Suprapubic skin (tissue), 3 donors: ENCODE results near the gene TEKT1.

Source experiments
- EP300 ChIP-seq: sonication (generic); formaldehyde crosslinking; IDR thresholded peaks from one replicate; pipeline ENCODE4 v1.6.1; 2017; ENCODE audit warnings: antibody characterized with exemption
- POLR2A ChIP-seq, 2 donors: fragments of 450-650 bp; IDR thresholded peaks; one replicate each; pipeline ENCODE4 v1.6.1; 2017; ENCODE audit warnings: antibody characterized with exemption in 2 of 2, mild to moderate bottlenecking in 2 of 2, moderate library complexity in 2 of 2
- TF ChIP-seq, protein P1 (sequence below), 2 donors: fragments of 200-600 bp in 1 of 2; fragments of 450-650 bp in 1 of 2; sonication (generic) in 1 of 2; IDR thresholded peaks; one replicate each; pipeline ENCODE4 v1.5.1; 2016 to 2019; ENCODE audit warnings: antibody characterized with exemption in 2 of 2, mild to moderate bottlenecking in 1 of 2, moderate library complexity in 1 of 2

DNA sequence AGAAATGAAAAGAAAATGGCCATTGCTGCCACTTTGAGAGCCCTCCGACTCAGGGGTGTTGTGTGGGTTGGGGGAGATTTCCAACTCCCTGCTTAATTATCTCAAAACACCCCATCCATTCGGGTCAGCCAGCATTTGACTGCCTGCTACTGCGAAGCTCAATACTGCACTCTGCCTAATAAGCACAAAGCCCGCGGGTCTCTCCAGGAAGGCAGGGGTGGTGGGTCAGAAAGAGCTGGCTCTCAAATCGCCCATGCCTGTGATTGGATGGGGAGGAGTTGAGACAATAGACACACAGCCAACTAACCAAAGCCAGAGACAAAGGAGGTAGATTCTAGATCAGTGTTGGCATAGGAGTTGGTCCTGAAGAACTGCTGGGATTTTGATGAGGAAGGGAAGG is 78.0 kb downstream of the TEKT1 start:
- TF ChIP-seq, protein P1, sequence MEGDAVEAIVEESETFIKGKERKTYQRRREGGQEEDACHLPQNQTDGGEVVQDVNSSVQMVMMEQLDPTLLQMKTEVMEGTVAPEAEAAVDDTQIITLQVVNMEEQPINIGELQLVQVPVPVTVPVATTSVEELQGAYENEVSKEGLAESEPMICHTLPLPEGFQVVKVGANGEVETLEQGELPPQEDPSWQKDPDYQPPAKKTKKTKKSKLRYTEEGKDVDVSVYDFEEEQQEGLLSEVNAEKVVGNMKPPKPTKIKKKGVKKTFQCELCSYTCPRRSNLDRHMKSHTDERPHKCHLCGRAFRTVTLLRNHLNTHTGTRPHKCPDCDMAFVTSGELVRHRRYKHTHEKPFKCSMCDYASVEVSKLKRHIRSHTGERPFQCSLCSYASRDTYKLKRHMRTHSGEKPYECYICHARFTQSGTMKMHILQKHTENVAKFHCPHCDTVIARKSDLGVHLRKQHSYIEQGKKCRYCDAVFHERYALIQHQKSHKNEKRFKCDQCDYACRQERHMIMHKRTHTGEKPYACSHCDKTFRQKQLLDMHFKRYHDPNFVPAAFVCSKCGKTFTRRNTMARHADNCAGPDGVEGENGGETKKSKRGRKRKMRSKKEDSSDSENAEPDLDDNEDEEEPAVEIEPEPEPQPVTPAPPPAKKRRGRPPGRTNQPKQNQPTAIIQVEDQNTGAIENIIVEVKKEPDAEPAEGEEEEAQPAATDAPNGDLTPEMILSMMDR (IDR thresholded peaks at IDR 0.05) = no peak
- TF ChIP-seq POLR2A (IDR thresholded peaks at IDR 0.05) (no peak), EP300 (no peak)
